GM23338 (cell line): ENCODE measurements around the gene GRN. TPM values are rescaled to one million over a fixed set of nuclear protein-coding genes. Genes with fewer than 3 reads are reported as not detected.

Experiments
- ATAC-seq: fragments of 200-7000 bp; cut with Tn5 transposase; 3 replicates; pipeline ENCODE4 v1.9.1; 2020
- DNase-seq: peaks from one replicate; pipeline ENCODE4 v3.0.0-alpha.2; 2015; ENCODE audit warnings: low spot score
- H2AFZ ChIP-seq: fragments of 200-600 bp; sonication (generic); 2 replicates; pipeline ENCODE4 v1.8.0; 2016; ENCODE audit warnings: antibody characterized with exemption, mild to moderate bottlenecking, moderate library complexity
- H3F3A ChIP-seq: fragments of 200-600 bp; sonication (generic); replicated peaks from 2 replicates; pipeline ENCODE4 v1.8.0; 2017; ENCODE audit warnings: antibody characterized with exemption, mixed run types, low read depth
- H3K27ac ChIP-seq: fragments of 200-600 bp; sonication (generic); 2 replicates; pipeline ENCODE4 v1.6.1; 2016; ENCODE audit warnings: low read depth
- H3K27me3 ChIP-seq: fragments of 200-600 bp; sonication (generic); 2 replicates; pipeline ENCODE4 v1.8.0; 2016; ENCODE audit warnings: mild to moderate bottlenecking, mixed run types, moderate library complexity; ENCODE audit not compliant: insufficient read depth
- H3K36me3 ChIP-seq: fragments of 200-600 bp; sonication (generic); 2 replicates; pipeline ENCODE4 v1.8.0; 2016; ENCODE audit warnings: mild to moderate bottlenecking; ENCODE audit not compliant: insufficient read depth
- H3K4me1 ChIP-seq: fragments of 200-600 bp; sonication (generic); 2 replicates; pipeline ENCODE4 v1.8.0; 2016; ENCODE audit warnings: mild to moderate bottlenecking, moderate library complexity; ENCODE audit not compliant: insufficient read depth
- H3K4me2 ChIP-seq: fragments of 200-600 bp; sonication (generic); 2 replicates; pipeline ENCODE4 v1.7.1; 2017; ENCODE audit warnings: mixed run types
- H3K4me3 ChIP-seq: fragments of 200-600 bp; sonication (generic); 2 replicates; pipeline ENCODE4 v1.6.1; 2016; ENCODE audit warnings: mixed run types
- H3K79me2 ChIP-seq: fragments of 200-600 bp; sonication (generic); replicated peaks from 2 replicates; pipeline ENCODE4 v1.8.0; 2017; ENCODE audit warnings: mild to moderate bottlenecking; ENCODE audit not compliant: insufficient read depth
- H3K9me2 ChIP-seq: fragments of 200-600 bp; sonication (generic); 2 replicates; pipeline ENCODE4 v1.8.0; 2017; ENCODE audit not compliant: insufficient read depth
- H4K20me1 ChIP-seq: fragments of 200-600 bp; sonication (generic); replicated peaks from 2 replicates; pipeline ENCODE4 v1.8.0; 2017; ENCODE audit warnings: mild to moderate bottlenecking; ENCODE audit not compliant: insufficient read depth
- H3K27ac Mint-ChIP-seq: 2 replicates; pipeline ENCODE4 v1.8.0; 2020; ENCODE audit warnings: inconsistent platforms, mild to moderate bottlenecking, moderate library complexity, mixed read lengths
- H3K27me3 Mint-ChIP-seq: 3 replicates; pipeline ENCODE4 v1.8.0; 2022; ENCODE audit warnings: low read depth, mild to moderate bottlenecking, moderate library complexity, mixed read lengths, inconsistent platforms; ENCODE audit not compliant: insufficient read depth, poor library complexity
- H3K36me3 Mint-ChIP-seq: 3 replicates; pipeline ENCODE4 v1.8.0; 2021; ENCODE audit warnings: low read depth, mild to moderate bottlenecking, inconsistent platforms, moderate library complexity, mixed read lengths
- H3K4me1 Mint-ChIP-seq: 3 replicates; pipeline ENCODE4 v1.8.0; 2020; ENCODE audit warnings: mild to moderate bottlenecking, inconsistent platforms, mixed read lengths
- H3K4me3 Mint-ChIP-seq: 3 replicates; pipeline ENCODE4 v1.8.0; 2021; ENCODE audit warnings: moderate library complexity, mild to moderate bottlenecking, inconsistent platforms, mixed read lengths
- H3K9me3 Mint-ChIP-seq: 3 replicates; pipeline ENCODE4 v1.8.0; 2020; ENCODE audit warnings: moderate library complexity, mild to moderate bottlenecking, inconsistent platforms, mixed read lengths
- CREB1 ChIP-seq: fragments of 250-450 bp; sonication (Bioruptor Pico); IDR thresholded peaks from 2 replicates; pipeline ENCODE4 v1.5.0; 2020; ENCODE audit warnings: low read depth, mild to moderate bottlenecking, moderate library complexity
- EZH2phosphoT487 ChIP-seq: fragments of 200-600 bp; sonication (generic); IDR thresholded peaks from one replicate; pipeline ENCODE4 v1.8.1; 2018; ENCODE audit warnings: antibody characterized with exemption; ENCODE audit not compliant: unreplicated experiment
- JUNB ChIP-seq: IDR thresholded peaks from one replicate; pipeline ENCODE4 v1.6.1; 2016; ENCODE audit warnings: antibody characterized with exemption; ENCODE audit not compliant: unreplicated experiment
- NANOG ChIP-seq: IDR thresholded peaks from 2 replicates; pipeline ENCODE4 v1.6.1; 2016; ENCODE audit warnings: antibody characterized with exemption, borderline replicate concordance
- POLR2AphosphoS5 ChIP-seq: IDR thresholded peaks from 2 replicates; pipeline ENCODE4 v1.6.1; 2016; ENCODE audit warnings: antibody characterized with exemption, low read depth
- STAT1 ChIP-seq: IDR thresholded peaks from one replicate; pipeline ENCODE4 v1.6.1; 2016; ENCODE audit warnings: antibody characterized with exemption; ENCODE audit not compliant: unreplicated experiment
- ZNF114 ChIP-seq: fragments of 250-450 bp; sonication (Bioruptor Pico); IDR thresholded peaks from 2 replicates; pipeline ENCODE4 v1.5.0; 2020; ENCODE audit warnings: mild to moderate bottlenecking, moderate library complexity
- ZNF331 ChIP-seq: fragments of 250-450 bp; sonication (Bioruptor Pico); IDR thresholded peaks from 2 replicates; pipeline ENCODE4 v1.5.0; 2020; ENCODE audit warnings: low read depth, mild to moderate bottlenecking, moderate library complexity
- polyA plus RNA-seq: library from polyadenylated mRNA; unstranded; fragments of >200 nt; fragmentation: Nextera tagmentation; extraction: Ambion mirVana; gene quantifications from 2 replicates; pipeline ENCODE4 v1.2.1, GENCODE V29; 2016
- total RNA-seq: library from RNA; depleted of rRNA; stranded (reverse); fragments of >200 nt; shearing (Covaris generic); gene quantifications from 2 replicates; pipeline ENCODE4 v1.2.3, GENCODE V29; 2014
- TF ChIP-seq, protein P1 (sequence below), 2 experiments: fragments of 200-600 bp in 1 of 2; sonication (generic) in 1 of 2; conservative IDR thresholded peaks; 2 replicates each; pipeline versions ENCODE4 v1.5.1 to v1.6.1; 2016 to 2017; ENCODE audit warnings: antibody characterized with exemption in 2 of 2, low read depth in 2 of 2, mild to moderate bottlenecking in 2 of 2, moderate library complexity in 1 of 2
- TF ChIP-seq, protein P2 (sequence below): IDR thresholded peaks from 2 replicates; pipeline ENCODE4 v1.6.1; 2016; ENCODE audit warnings: antibody characterized with exemption
- TF ChIP-seq, protein P3 (sequence below): fragments of 250-450 bp; sonication (Bioruptor Pico); IDR thresholded peaks from 2 replicates; pipeline ENCODE4 v1.5.0; 2020; ENCODE audit warnings: mild to moderate bottlenecking, moderate library complexity

The GRN gene
- total and polyA plus RNA-seq, 2 experiments from 2014 or later: 101 to 216 TPM

DNA sequence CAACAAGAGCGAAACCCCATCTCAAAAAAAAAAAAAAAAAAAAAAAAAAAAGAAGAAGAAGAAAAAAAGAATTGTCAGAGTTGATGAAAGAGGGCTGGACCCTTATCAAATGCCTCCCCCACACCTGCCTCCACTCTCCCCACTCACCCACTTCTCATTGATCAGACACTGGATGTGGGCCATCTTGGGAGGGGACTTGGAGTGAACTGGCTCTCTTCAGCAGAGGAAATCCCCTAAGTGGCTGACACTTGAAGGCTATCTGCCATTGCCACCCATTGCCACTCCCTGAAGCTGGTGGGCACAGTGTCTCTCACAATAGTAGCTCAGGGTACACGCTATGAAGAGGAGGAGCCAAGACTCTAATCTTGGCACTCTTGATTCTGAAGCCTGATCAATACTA lies 42.7 kb downstream of the GRN start (continued):
- TF ChIP-seq, protein P1, sequence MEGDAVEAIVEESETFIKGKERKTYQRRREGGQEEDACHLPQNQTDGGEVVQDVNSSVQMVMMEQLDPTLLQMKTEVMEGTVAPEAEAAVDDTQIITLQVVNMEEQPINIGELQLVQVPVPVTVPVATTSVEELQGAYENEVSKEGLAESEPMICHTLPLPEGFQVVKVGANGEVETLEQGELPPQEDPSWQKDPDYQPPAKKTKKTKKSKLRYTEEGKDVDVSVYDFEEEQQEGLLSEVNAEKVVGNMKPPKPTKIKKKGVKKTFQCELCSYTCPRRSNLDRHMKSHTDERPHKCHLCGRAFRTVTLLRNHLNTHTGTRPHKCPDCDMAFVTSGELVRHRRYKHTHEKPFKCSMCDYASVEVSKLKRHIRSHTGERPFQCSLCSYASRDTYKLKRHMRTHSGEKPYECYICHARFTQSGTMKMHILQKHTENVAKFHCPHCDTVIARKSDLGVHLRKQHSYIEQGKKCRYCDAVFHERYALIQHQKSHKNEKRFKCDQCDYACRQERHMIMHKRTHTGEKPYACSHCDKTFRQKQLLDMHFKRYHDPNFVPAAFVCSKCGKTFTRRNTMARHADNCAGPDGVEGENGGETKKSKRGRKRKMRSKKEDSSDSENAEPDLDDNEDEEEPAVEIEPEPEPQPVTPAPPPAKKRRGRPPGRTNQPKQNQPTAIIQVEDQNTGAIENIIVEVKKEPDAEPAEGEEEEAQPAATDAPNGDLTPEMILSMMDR (conservative IDR thresholded peaks at IDR 0.05; ENCODE audit: low read depth in 2 of 2): no peak
- TF ChIP-seq NANOG: no peak
- TF ChIP-seq, protein P2, sequence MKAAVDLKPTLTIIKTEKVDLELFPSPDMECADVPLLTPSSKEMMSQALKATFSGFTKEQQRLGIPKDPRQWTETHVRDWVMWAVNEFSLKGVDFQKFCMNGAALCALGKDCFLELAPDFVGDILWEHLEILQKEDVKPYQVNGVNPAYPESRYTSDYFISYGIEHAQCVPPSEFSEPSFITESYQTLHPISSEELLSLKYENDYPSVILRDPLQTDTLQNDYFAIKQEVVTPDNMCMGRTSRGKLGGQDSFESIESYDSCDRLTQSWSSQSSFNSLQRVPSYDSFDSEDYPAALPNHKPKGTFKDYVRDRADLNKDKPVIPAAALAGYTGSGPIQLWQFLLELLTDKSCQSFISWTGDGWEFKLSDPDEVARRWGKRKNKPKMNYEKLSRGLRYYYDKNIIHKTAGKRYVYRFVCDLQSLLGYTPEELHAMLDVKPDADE: no peak
- TF ChIP-seq CREB1 (CRISPR knock-in tag): no peak
- no peak for TF ChIP-seq ZNF331 (CRISPR knock-in tag)

DNA sequence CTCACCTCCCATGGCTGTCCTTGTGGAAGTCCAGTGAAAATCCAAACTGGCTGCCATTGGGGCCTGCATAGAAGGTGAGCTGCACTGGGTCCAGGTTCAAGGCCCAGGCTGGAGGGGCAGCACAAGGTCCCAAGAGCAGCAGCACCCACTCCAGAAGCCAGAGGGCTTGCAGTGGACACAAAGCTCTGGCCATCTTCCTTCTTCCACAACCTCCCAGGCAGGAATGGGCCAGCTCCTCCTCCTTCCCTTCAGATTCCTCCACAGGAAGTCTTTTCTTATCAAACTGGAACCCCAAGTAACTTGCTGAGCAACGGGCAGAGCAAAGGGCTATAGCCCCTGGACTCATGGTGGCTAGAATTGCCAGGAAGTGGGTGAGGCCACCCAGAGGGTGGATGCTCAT lies 44.2 kb downstream of the GRN start, which contains the start of gene ITGA2B:
Gene ITGA2B (minus strand): TSS at position 369 of the 400 bp plus-strand sequence. CDS start 176 bp downstream, at position 193.
- H3K9me3 Mint-ChIP-seq: no peaks in the 10 kb centered on the region
- H3K4me3 ChIP-seq: no peak within 1 kb of the TSS
- ATAC-seq: no peak
- H3F3A ChIP-seq: 0 out of 2 replicates have a peak, but pooled peaks cover 7% of the 10 kb centered on the region
- H3K27ac ChIP-seq: no peak within 1 kb of the TSS
- no peak within 1 kb of the TSS for H3K4me3 Mint-ChIP-seq
- H3K36me3 Mint-ChIP-seq: no peaks in the 10 kb centered on the region
- H4K20me1 ChIP-seq: no peaks in the 10 kb centered on the region
- H2AFZ ChIP-seq: no peak within 1 kb of the TSS
- H3K4me1 ChIP-seq: peaks cover 14% of the 10 kb centered on the region
- peaks cover 18% of the 10 kb centered on the region; the same call in 2 of the 3 replicates for H3K4me1 Mint-ChIP-seq
- DNase-seq: no peak
- H3K27ac Mint-ChIP-seq: no peak within 1 kb of the TSS
- 0 out of 2 replicates have a peak, but pooled peaks cover 8% of the 10 kb centered on the region for H3K9me2 ChIP-seq
- peaks cover 29% of the 10 kb centered on the region for H3K27me3 ChIP-seq
- peaks cover 31% of the 10 kb centered on the region for H3K27me3 Mint-ChIP-seq
- no peaks in the 10 kb centered on the region for H3K36me3 ChIP-seq
- H3K79me2 ChIP-seq: no peaks in the 10 kb centered on the region
- H3K4me2 ChIP-seq: no peak within 1 kb of the TSS
- TF ChIP-seq STAT1: no peak
- no peak for TF ChIP-seq POLR2AphosphoS5
- TF ChIP-seq, protein P3, sequence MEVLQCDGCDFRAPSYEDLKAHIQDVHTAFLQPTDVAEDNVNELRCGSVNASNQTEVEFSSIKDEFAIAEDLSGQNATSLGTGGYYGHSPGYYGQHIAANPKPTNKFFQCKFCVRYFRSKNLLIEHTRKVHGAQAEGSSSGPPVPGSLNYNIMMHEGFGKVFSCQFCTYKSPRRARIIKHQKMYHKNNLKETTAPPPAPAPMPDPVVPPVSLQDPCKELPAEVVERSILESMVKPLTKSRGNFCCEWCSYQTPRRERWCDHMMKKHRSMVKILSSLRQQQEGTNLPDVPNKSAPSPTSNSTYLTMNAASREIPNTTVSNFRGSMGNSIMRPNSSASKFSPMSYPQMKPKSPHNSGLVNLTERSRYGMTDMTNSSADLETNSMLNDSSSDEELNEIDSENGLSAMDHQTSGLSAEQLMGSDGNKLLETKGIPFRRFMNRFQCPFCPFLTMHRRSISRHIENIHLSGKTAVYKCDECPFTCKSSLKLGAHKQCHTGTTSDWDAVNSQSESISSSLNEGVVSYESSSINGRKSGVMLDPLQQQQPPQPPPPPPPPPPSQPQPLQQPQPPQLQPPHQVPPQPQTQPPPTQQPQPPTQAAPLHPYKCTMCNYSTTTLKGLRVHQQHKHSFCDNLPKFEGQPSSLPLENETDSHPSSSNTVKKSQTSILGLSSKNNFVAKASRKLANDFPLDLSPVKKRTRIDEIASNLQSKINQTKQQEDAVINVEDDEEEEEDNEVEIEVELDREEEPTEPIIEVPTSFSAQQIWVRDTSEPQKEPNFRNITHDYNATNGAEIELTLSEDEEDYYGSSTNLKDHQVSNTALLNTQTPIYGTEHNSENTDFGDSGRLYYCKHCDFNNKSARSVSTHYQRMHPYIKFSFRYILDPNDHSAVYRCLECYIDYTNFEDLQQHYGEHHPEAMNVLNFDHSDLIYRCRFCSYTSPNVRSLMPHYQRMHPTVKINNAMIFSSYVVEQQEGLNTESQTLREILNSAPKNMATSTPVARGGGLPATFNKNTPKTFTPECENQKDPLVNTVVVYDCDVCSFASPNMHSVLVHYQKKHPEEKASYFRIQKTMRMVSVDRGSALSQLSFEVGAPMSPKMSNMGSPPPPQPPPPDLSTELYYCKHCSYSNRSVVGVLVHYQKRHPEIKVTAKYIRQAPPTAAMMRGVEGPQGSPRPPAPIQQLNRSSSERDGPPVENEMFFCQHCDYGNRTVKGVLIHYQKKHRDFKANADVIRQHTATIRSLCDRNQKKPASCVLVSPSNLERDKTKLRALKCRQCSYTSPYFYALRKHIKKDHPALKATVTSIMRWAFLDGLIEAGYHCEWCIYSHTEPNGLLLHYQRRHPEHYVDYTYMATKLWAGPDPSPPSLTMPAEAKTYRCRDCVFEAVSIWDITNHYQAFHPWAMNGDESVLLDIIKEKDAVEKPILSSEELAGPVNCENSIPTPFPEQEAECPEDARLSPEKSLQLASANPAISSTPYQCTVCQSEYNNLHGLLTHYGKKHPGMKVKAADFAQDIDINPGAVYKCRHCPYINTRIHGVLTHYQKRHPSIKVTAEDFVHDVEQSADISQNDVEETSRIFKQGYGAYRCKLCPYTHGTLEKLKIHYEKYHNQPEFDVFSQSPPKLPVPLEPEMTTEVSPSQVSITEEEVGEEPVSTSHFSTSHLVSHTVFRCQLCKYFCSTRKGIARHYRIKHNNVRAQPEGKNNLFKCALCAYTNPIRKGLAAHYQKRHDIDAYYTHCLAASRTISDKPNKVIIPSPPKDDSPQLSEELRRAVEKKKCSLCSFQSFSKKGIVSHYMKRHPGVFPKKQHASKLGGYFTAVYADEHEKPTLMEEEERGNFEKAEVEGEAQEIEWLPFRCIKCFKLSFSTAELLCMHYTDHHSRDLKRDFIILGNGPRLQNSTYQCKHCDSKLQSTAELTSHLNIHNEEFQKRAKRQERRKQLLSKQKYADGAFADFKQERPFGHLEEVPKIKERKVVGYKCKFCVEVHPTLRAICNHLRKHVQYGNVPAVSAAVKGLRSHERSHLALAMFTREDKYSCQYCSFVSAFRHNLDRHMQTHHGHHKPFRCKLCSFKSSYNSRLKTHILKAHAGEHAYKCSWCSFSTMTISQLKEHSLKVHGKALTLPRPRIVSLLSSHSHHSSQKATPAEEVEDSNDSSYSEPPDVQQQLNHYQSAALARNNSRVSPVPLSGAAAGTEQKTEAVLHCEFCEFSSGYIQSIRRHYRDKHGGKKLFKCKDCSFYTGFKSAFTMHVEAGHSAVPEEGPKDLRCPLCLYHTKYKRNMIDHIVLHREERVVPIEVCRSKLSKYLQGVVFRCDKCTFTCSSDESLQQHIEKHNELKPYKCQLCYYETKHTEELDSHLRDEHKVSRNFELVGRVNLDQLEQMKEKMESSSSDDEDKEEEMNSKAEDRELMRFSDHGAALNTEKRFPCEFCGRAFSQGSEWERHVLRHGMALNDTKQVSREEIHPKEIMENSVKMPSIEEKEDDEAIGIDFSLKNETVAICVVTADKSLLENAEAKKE (CRISPR knock-in tag): no peak
- no peak for TF ChIP-seq JUNB
- TF ChIP-seq, protein P1 (conservative IDR thresholded peaks at IDR 0.05; ENCODE audit: low read depth in 2 of 2): no peak
- TF ChIP-seq NANOG: no peak
- TF ChIP-seq ZNF114 (CRISPR knock-in tag): no peak
- TF ChIP-seq, protein P2: no peak
- TF ChIP-seq ZNF331 (CRISPR knock-in tag): no peak
- TF ChIP-seq CREB1 (CRISPR knock-in tag): no peak
- no peak for TF ChIP-seq EZH2phosphoT487
